Fibroblast of skin of abdomen (primary cell): ENCODE measurements around the gene RBM44.
"Not testable (repeated sequence)": the region's sequence is repeated elsewhere in the genome, so short reads cannot be mapped to it uniquely, and the experiment has no call there.

Source experiments
- DNase-seq: peaks from one replicate; pipeline ENCODE4 v3.0.0-alpha.2; 2013

Gene RBM44

DNA sequence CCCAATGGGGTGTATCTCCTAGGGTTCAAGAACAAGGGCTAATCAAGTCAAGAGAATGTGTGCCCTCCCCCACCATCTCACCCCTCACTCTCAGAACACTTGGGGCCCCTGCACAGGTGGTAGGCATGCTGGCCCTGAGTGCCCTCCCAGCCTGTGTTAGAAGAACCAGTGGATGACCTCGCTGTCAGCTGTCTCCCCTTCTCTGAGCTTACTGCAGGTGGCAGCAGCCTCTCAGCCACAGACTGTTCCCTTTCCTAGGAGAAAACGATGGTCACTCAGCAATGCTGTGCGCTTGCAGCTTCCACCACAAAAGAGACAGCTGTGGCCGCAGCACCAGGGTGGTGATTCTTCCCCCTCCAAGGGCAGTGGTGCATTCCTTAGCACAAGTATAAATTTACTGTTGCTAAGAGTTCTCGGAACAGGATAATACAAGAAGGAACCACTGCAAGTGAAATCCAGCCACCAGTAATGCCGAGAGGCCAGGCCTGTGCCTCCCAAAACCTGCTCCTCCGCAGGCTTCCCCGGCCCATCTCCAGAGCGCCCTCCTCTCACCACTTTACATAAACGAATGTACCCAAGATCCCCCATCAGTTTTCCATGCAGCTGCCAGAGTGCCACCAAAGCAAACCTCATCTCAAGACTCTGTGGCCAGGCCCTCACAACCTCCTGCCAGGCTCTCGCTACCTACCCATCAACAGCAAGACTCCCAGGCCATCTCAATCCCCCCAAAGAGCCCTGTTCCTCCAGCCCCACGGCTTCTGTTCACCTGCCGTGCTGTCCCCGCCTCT is 59.9 kb downstream of the RBM44 start:
- DNase-seq: peak; percentile 76

- no peak for DNase-seq
Observed at GRCh38 chr2:237859082-237859433, 60.5 kb downstream of the RBM44 start.

DNA sequence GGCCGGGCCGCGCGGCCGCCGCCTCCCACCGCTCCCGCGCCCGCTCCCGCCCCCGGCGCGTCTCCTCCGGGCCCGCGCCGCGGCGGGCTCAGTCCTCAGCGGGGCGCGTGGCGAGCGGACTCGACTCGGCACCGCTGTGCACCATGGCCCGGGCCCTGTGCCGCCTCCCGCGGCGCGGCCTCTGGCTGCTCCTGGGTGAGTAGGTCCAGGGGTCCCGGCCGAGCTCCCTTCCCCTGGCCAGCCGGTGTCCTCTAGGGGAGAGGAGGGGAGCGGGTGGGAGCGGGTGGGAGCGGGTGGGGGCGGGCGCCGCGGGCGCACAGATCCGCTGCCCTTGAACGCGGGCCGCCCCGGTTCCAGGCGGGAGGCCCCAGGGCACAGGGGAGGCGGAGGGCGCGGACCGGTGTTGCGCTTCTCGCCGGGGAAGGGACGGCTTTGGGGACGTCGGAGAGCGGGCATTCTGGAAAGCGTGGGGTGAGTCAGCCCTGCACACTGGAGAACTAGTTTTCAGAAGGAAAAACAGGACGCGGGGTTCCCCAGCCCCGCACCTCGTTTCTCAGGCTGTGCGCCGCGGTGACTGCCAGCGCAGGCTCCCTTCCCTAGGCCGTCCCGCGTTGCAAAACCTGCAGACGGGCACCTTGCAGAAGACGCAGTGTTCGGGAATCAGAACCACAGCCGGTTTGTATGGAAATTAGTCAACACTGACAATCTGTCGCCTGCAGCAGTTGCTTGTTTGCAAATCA is 61.1 kb downstream of the RBM44 start, which contains the start of gene RAMP1:
Gene RAMP1 (plus strand): TSS at position 91 of the 740 bp plus-strand sequence. CDS start 53 bp downstream, at position 144.
- DNase-seq: no peak

- no peak for DNase-seq
Observed at GRCh38 chr2:237860273-237860935, 61.8 kb downstream of the RBM44 start.

DNA sequence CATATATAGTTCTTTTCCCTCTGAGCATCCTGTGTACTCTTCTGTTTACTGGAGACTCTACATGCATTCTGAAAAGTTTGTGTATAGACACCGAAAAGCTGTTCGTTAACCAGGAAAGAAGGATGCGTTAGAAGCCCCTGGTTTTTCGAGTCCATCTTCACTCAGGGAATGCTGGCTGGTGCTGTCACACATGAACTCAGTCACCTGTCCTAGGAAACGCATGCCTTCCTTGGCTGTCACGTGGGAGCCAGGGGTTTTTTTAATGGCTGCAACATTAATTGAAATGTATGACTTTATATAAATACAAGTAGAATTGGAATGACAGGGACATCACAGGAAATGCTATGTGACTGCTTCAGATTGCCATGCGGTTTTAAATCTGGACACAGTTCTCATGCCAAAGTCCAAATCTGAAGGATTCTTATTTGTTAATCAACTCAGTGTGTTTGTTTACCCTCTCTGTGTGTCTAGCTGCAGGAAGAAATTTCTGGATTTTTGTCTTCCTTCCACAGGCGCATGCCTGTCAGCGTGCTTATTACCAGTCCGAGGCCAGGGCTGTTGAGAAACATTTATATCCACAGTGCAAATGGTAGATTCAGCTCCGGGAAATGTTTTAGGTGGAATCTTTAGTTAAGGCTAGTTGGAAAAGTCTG is 63.4 kb downstream of the RBM44 start:
- DNase-seq: no peak

DNA sequence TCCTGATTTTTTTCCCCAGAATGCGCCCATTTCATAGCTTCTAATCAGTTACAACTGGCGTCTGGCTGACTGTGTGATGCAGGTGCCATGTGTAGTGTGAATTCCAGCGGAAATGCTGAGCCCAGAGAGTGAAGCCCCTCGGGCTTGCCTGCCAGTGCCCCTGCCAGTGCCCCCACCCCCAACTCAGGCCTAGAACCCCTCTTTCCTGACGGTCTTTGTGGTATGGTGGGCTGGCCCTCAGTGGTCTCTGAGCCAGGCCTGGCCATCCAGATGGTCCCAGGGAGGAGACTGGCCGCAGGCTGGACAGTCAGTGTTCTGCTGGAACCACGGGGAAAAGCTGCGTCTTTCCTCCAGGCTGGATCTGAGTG is 63.9 kb downstream of the RBM44 start:
- no peak for DNase-seq

DNA sequence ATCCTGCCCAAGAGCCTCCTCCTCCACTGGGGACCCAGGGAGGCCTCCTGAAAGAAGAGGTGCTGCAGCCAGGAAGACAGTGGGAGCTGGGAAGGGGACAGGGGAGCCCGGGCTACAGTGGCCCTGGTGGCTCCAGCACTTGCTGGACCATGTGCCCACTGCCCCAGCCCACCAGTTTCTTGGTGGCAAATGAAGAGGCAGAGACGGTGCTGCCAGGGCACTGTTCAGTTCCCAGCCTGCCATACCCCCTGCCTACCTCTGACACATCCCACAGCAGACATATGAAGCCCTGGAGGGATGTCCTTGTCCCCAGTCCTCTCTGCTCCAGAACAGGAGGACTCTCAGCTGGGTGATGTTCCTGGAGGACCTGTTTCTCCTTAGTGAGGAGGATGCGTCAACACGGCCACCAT is 64.5 kb downstream of the RBM44 start:
- DNase-seq: no peak

GRCh38 chr2:237863689-237864443 is 65.3 kb downstream of the RBM44 start:
- no peak for DNase-seq

GRCh38 chr2:237864444-237864931 is 65.9 kb downstream of the RBM44 start:
- DNase-seq: no peak

DNA sequence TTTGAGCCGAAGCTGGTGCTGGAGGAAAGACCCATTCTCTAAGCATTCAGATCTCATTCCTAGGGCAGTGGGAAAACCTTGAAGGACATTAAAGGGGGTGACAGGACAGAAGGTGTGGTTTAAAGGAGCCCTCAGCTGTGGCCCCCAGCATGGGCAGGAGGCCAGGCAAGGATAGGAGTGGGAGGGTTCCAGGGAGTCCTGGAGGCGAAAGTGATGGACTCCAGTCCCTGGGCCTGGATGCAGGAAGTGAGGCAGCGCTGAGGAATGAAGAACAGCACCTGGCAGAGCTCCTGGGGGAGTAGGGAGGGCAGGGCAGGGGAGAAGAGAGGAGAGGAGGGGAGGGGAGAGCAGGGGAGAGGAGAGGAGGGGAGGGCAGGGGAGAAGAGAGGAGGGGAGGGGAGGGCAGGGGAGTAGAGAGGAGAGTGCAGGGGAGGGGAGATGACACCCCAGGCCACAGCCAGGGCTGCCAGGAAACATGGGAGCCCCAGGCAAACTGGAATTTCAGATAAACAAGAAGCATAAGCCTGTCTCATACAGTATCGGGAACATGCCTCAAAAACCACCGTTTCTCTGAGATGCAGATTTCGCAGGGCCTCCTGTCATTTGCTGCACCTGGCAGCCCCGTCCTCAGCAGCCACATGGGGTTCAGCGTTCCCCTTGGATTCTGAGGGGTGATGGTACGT is 66.5 kb downstream of the RBM44 start:
- DNase-seq: peak; percentile 78

GRCh38 chr2:237865623-237866041 is 67.1 kb downstream of the RBM44 start:
- DNase-seq: no peak

GRCh38 chr2:237866101-237866621 is 67.6 kb downstream of the RBM44 start:
- DNase-seq: peak; percentile 75

- no peak for DNase-seq
Observed at GRCh38 chr2:237867465-237867864, 68.9 kb downstream of the RBM44 start.

DNA sequence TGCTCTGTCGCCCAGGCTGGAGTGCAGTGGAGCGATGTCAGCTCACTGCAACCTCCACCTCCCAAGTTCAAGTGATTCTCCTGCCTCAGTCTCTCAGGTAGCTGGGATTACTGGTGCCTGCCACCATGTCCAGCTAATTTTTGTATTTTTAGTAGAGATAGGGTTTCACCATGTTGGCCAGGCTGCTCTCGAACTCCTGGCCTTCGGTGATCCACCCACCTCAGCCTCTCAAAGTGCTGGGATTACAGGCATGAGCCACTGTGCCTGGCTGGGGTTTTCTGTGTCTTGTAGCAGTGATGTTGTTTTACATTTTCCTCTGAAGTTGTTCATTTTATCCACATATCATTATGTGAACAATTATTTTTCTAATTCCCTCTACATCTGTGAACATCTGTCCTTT is 69.5 kb downstream of the RBM44 start:
- not testable (repeated sequence) for DNase-seq

DNA sequence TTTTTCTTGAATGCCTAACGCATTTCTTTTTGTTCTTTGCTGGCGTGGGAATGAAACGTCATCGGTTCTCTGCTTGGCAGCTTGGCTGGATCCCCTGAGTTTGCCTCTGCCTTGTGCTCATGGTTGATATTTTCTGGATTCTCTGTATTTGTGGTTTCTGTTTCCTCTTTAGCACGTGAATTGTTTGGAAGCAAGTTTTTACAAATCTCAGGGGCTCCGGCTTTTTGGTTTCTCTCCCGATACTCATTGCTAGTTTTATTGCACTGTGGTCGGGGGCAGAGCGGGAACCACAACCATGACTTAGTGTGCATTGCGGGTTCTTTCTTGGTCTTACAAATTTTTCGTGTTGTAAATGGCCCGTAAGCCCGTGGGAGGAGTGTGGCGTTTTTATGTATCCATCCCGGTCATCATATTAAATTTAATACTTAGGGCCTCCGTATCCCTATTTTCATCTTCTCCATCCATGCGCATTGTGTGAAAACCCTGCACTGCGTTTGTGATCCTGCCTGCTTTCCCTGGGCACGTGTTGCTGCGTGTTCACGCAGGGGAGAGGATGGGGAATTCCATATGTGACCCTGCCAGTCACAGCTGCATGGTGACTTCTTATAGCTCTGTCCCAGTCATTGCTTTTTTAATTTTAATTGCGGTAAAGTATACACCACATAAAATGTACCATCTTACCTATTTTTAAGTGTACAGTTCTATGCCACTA is 70.2 kb downstream of the RBM44 start:
- DNase-seq: no peak

DNA sequence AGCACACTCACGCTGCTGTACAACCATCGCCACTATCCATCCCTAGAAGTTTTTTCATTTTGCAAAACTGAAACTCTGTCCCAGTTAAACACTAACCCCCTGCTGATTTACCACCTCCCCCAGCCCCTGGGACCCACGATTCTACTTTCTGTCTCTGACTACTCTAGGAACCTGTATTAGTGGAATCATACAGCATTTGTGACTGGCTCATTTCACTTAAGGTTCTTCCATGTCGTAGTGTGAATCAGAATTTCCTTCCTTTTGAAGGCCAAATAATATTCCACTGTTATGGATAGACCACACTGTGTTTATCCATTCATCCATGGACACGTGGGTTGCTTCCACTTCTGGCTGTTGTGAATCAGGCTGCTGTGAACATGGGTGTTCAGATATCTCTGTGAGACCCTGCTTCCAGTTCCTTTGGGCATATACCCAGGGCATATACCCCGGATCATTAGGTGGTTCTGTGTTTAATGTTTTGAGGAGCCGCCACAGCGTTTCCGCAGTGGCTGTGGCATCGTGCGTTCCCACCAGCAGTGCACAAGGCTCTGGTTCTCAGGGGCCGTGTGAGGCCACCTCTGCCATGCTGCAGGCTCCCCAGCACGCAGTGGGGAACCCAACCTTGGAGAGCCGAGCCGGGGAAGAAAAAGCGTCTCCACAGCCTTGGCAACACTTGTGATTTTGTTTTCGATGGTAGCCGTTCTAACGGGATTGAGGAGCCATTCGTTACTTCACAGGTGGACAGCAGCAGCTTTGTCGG is 70.9 kb downstream of the RBM44 start:
- DNase-seq: no peak

DNA sequence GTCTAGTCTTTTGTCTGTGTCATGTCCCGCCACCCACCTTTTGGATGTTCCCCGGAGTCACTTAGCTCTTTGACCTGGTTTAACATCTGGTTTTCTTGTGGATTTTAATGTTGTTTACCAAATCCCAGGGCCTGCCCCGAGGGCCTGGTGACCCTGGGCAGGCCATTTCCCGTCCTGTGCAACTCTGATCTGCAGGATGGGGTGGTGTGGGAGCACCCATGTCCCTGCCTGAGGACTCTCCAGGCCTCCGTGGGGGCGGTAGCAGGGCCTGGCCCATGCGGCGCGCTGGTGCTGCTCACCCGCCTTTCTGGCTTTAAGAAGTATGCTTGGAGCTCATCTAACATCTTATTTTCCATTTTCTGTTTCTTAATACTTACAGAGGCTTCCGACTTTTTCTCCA is 71.5 kb downstream of the RBM44 start:
- DNase-seq: no peak

DNA sequence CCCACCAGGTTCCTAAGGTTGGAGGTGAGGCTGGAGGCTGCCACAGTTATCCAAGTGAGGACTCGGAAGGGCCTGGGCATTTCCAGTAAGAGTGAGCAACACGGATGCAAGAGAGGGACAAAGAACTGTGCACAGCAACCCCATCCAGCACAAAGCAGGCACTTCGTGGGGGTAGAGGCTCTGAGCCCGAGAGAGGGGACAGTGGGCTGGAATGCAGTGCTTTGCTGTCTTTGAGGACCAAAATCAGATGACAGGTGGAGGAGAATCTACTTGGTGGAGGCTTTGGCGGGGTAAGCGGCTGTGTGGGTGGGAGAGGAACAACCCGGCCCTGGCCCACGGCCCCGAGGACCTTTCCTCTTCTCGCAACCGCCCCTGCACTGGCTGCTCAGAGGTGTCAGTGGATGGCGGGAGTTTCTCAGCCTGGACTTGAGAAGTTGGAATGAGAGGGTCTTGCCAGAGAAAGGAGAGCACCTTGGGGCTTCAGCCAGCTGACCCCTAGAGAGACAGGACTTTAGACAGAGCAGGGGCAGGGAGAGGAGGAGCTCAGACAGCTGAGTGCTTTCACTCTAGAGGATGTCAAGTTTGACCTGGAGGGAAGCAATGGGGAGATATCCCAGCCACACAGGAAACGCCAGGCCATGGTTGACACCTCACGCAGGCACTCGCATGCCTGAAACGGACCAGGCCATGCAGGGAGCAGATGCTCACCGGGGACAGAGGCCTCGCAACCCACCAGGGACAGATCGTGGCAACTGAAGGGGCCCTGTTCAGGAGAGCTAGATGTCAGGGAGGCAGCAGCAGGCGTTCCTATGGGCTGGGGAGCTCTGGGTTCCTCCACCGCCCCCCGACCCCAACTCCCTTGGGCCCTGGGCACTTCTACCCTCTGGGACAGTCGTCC is 72.4 kb downstream of the RBM44 start:
- DNase-seq: no peak
